GM12875 (cell line): ENCODE data around the gene LHFPL2.

Source experiments
- H3K4me3 ChIP-seq: one replicate; pipeline ENCODE4 v1.5.1; 2011; ENCODE audit warnings: low read depth, low read length, control low read depth
- TF ChIP-seq, protein P1 (sequence below): IDR thresholded peaks from 2 replicates; pipeline ENCODE4 v1.5.1; 2011; ENCODE audit warnings: low read depth, mild to moderate bottlenecking, control low read depth, inconsistent platforms, low read length, moderate library complexity, borderline replicate concordance; ENCODE audit not compliant: insufficient read depth

LHFPL2 gene

DNA sequence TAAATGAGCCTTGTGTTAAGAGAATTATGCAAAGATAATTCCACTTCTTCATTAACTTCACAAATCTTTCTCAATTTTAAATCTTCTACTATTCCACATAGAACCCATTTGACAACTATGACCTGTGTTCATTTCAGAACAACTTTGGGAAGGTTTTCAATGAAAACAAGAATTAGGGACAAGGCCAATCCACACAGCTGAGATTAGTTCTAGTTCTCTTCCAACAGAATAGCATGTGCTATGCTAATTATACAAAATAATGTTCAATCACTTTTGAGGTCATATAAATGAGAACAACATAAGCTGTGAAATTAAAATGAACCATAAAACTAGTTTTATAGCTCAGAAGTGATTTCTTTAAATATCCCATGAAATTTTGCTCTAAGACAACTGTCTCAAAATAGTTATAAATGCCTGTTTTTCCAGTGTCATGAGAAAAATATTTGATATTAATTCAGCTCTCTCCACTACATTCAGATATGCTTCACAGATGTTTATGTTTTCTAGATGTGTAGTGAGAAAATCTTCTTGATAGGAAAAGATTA is 7.2 kb upstream of the LHFPL2 start:
- TF ChIP-seq, protein P1, sequence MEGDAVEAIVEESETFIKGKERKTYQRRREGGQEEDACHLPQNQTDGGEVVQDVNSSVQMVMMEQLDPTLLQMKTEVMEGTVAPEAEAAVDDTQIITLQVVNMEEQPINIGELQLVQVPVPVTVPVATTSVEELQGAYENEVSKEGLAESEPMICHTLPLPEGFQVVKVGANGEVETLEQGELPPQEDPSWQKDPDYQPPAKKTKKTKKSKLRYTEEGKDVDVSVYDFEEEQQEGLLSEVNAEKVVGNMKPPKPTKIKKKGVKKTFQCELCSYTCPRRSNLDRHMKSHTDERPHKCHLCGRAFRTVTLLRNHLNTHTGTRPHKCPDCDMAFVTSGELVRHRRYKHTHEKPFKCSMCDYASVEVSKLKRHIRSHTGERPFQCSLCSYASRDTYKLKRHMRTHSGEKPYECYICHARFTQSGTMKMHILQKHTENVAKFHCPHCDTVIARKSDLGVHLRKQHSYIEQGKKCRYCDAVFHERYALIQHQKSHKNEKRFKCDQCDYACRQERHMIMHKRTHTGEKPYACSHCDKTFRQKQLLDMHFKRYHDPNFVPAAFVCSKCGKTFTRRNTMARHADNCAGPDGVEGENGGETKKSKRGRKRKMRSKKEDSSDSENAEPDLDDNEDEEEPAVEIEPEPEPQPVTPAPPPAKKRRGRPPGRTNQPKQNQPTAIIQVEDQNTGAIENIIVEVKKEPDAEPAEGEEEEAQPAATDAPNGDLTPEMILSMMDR = no peak
- no peak overlapping the region for H3K4me3 ChIP-seq

DNA sequence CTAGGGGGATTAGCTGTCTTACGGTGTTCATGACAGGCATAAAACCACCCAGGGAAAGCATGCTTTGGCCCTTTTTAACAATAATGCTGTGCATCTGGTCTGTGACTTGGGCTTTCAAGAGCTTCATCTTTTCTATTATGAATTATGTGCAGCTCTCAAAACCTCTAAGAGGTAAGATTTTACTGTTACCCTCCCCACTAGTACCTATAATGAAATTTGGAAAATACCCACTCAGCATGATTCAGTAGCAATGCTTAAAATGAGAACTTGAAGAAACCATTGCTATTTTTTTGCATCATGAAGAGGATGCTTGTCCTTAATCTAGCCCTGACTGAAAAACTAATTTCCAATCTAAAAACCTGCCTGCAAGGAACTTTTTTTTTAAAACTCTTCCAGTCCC is 5.8 kb upstream of the LHFPL2 start:
- TF ChIP-seq, protein P1 = no peak
- H3K4me3 ChIP-seq = no peak overlapping the region

DNA sequence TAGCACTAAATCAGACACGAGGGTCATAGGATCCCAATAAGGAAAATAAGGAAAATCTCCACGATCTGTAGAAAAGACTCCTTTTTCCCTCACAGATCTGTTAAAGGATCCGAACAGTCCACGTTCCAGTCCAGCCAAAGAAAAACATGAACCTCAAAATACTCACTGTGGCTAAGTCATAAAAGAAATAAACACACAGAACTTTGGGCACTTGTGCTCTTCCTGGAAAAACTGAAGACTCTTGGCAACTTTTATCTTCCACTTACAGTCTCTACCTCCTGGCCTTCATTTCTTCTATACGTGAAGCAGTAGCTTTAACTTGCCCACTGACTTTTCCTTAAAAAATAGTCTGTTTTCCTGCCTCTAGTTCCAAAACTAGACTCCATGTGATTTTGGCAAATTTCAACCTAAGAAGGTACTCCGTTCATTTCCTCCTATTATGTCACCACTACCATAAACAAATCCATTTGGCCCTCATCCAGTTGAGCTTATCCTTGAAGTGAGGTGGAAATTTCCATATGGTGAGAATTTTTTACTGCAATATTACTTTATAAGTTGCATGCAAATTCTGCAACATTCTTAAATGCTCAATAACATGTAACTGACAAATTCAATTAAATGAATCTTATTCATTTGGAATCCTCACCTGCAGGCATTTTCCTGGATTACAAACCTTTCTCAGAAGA is 5.3 kb upstream of the LHFPL2 start:
- TF ChIP-seq, protein P1 = no peak

DNA sequence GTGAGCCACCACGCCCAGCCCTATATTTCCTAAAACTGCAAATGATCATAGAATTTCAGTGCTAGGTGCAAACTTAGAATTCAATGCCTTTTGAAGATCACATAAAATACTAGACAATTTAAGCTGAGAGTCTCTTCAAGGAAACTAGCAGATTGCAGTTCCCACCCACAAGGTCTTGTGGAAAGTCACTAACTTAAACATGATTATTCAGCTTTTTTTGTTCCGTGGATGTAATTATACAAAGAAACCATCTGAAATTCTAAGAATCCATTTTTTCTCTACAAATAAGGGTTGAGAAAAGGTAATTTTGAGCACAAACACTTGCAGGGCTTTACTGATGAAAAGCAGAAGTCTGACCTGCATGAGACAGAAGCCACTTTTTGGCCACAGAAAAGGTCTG is 4.5 kb upstream of the LHFPL2 start:
- TF ChIP-seq, protein P1 = no peak
- no peak overlapping the region for H3K4me3 ChIP-seq

More for the DNA sequence above, 5.3 kb upstream of the LHFPL2 start:
- no peak overlapping the region for H3K4me3 ChIP-seq

DNA sequence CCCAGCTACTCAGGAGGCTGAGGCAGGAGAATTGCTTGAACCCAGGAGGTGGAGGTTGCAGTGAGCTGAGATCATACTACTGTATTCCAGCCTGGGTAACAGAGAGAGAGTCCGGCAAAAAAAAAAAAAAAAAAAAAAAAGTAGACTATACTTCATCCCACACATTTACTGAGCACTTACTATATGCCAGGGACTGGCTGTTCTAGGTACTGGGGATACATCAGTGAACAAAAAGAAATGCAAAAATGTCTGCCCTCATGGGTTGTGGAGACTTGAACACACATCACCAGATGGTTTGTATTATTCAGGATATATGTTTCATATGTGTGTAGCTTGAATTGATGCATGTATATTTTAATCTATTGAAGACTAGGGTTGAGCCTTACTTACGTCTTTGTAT is 2.9 kb upstream of the LHFPL2 start:
- TF ChIP-seq, protein P1 = no peak
- H3K4me3 ChIP-seq = no peak overlapping the region

DNA sequence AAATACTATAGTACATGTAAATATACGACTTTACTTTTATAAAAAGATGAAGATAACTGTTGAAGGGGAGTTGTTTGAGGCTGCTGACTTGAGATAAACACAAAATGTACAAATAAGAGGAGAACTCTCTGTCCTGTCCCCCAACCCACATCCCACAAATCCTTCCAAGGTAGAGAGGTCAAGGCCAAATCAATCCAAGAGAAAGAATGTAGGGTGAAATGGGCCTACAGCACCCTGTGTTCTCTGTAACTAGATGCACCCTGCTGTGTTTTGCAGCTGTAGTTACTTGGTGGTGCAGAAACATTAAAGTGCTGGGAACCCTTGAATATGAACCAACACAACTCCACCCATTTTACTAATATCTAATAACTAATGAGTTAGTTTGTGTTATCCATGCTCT is 2.0 kb upstream of the LHFPL2 start:
- TF ChIP-seq, protein P1 = no peak
- H3K4me3 ChIP-seq = no peak overlapping the region

DNA sequence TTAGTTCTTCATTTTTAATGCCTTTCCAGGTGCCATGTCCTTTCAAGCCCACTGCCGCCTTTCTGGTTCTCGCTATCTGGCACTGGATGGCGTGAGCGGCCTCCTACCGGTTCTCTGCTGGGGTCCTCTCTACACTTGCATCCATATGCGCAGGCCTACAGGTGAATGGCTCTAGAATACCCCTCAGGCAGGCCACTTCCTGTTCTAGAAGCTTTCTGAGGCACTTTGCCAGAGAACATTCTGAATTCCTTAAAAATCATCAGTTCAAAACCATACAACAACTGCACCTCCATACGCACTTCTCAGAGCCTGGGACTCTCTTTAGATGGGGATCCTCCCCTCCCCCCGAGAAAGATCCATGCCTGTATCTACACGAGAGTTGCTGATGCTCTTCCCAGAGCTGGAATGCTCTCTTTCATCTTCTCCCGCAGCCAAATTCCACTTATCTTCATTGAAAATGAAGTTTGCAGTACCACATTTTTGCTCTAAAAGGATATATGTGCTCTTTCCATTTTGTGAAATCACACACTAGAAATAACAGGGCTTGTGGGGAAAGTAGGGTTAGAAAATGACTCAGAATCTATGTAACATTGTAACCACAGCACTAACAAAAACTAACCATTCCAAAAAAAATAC is 1.4 kb upstream of the LHFPL2 start:
- no peak overlapping the region for H3K4me3 ChIP-seq
- TF ChIP-seq, protein P1 = no peak
